GM21737 (cell line): ENCODE results near the gene CCDC149.

ENCODE experiments used
- ATAC-seq: cut with Tn5 transposase; IDR thresholded peaks from one replicate; pipeline ENCODE4 v1.9.1; 2021; ENCODE audit warnings: mild to moderate bottlenecking, moderate library complexity; ENCODE audit not compliant: unreplicated experiment

The CCDC149 gene

DNA sequence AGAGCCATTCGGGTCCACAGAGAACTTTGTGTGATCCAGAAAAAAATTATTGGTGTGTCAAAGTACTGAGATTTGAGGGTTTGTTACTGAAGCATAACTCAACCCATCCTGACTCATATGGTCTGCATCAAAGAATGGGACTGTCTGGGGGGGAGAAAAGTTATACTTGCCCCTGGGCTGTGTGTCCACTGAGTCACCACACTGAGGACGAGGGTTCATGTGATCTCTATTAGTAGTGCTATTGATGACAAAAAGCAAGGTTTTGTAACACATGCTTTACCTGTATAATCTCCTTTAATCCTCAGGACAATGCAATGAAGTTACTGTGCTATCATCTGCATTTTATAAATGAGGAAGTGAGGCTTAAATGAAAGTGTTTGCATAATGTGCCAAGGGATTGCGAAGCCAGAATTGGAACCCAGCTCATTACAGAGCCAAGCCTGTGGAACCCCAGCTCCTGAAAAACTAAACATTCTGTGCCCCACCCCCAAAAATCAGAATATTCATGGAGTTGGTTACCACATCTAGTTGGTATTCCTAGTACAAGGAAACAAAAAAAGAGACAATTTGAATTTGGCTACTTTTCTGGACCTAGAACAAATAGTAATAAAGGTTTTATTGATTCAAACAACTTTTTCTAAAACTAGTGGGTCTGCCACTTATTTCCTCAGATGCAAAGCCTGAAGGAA, 31.2 kb downstream of the CCDC149 start:
- ATAC-seq = no peak

DNA sequence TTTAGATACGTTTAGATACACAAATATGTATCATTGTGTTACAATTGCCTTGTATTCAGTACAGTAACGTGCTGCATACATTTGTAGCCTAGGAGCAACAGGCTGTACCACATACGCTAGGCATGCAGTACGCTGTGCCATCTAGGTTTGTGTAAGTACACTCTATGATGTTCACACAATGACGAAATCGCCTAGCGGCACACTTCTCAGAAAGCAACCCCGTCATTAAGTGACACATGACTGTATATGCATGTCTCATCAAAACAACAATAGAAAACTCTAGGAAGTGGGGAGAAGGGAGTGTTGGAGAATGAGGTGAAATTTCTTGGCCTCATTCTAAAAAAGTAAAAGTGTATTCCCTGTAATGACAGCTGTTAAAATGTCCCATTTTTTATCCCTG, 32.7 kb downstream of the CCDC149 start:
- no peak for ATAC-seq

DNA sequence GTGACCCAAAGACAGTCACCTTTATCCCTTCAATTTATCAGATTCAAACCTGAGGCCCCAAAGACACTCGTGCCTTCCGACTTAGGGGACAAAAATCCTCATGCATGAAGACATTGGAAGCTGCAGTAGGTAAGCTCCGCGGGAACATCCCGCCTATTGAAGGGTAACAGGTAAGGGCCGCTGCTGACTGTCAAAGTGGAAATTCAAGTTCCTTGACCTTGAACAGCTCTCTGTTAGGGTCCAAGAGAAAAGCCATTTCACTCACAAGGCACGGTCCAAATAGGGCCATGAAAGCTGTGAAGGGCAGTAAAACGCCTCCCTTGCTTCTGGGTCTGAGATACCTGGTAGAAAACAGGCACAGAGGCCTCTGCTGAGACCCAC, 34.2 kb downstream of the CCDC149 start:
- no peak for ATAC-seq

DNA sequence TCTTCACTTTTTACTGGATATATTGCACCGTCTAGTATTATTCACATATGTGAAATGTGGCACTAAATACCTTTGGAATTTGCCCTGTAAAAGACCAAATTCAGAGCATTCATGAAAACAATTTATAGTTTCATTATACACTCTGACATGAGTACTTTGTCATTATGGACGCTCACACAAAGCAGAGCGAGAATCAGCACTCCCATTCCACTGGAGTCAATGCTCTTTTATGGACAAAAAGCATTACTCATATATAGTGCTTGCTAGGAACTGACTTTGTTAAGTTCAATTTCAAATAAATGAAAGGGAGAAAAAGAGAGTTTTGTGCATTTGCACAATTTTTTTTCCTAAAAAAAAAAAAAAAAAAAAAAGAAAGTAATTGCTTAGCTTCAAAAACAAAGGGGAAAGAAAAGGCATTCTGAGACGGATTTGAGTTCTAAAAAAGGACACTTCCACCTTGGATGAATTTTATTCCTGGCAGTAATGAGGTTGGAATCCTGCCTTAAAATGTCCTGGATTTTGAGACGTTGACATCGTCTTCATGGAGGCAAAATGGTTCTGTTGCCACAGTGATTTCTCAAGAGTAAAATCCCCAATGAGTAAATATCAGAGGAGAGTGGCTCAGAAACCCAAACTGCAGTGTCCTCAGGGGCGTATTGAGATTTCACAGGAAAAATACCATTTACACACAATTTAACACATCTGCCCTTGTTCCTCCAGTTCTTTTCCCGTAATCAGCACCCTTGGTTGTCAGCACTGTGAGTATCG, 34.8 kb downstream of the CCDC149 start:
- no peak for ATAC-seq

DNA sequence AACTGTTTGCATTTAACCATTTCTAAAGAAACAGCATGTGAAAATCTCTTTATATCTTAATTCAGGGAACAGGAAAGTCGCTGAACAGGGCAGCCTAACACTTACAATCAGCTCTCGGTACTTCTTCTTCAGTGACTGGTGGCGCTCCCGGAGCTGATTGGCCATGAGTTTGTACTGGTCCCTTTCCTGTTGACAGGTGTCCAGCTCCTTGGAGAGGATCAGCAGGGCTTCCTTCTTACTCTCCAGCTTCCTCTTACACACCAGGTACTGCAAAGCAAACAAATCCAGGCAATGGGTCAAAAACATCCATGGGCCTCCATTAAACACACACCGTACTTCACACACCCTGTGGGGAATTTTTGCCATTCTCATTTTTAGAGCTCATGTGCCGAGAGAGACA, 36.4 kb downstream of the CCDC149 start:
- ATAC-seq = no peak

DNA sequence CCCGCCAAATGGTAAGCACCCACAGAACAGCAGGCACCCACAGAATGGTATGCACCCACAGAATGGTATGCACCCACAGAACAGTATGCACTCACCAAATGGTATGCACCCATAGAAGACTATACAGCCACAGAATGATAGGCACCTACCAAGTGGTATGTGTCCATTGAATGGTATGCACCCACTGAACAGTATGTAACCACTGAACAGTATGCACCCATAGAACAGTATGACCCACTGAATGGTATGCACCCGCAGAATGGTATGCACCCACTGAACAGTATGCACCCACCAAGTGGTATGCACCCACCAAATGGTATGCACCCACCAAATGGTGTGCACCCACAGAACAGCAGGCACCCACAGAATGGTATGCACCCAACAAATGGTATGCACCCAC, 40.1 kb downstream of the CCDC149 start:
- ATAC-seq = no peak

DNA sequence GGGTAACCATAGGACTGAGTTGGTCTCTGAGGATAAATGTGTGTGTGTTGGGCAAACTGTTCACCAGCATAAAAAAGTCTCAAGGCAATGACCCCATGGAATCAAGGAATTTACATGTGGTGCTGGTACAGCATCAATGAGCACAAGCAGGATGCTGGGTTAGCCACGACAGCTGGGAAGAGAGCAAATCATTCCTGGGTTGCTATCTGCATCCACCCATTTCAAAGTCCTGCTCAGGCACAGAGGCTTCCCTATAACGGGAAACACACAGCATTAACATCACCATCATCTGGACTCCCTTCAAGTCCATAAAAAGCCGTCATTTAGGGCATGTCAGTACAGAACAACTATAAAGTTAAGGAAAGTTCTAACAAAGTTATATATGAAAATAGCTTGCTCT, 41.6 kb downstream of the CCDC149 start:
- ATAC-seq = no peak

DNA sequence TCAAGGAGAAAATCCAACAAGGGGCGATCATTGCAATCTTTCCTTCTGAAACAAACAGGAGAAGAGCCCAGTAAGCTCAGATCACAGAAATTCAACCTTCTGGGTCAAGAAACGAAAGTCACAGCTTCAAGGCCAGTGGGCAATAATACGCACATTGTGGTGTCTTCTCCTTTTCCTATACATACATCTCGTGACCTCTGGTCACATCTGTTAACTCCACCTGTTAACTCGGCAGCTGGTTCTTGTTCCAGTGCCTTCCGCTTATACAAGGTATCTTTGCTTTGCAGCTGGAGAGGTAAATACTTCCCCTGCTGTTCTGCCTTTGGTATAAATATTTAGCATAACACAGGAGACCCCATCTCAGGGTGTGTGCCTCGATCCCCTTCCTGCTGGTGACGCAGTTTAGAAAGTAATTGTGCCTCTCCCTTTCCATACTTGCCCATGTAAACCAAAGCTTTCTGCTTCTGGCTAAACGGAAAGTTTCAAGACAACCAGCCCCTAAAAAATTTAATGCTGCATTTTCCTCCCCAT, 45.0 kb downstream of the CCDC149 start:
- no peak for ATAC-seq

DNA sequence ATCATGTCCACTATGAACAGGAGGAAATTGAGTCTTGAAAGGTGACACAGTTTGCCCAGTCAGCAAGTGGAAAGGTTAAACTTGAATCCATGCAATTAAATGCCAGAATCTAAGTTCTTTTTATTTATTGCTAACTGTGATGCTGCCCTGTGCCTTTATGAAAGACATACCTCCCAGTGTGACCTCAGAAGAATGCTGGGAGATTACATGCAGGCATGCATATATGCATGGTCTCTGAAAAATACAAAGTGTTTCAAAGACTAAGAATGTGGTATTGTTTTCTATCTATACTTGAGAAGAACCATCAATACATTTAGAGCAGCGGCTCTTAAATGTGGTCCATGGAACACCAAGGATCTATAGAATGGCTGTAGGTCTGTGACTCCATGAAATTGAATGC, 45.6 kb downstream of the CCDC149 start:
- ATAC-seq = no peak

DNA sequence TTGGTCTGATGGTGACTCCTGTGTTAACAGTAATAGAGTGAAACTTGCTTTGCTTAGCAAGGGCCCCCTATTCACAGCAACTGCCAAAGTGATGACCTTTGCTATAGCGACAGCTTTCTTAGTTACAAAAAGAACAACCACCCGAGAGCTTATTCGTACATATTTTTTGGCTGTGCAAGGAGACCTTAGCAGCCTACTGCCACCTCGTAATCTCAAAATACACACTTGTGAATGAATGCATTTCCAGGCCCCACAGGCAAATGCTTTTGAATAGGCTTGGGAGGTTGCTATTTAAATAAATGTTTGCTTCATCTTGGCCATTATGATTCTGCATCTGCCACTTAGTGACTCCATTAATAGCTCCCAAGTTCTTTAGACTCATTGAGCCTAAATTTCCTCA, 47.4 kb downstream of the CCDC149 start:
- no peak for ATAC-seq

DNA sequence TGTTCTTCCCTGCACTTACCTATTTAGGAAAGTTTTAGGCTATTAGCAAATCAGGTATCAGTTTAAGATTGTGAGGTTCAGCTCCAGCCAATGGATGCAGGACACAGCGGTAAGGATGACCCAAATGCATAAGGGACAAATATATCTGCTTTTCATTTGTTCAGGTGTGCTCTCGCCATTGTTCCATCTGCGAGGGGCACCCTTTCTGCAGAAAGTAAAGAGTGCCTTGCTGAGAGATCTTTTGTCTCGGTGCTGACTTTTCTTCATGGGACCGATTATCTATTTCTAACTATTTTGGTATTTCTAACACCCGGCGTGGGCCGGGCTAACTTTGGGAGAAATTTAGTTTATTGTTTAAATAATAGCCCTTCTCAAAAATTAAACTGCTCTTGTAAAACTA, 49.0 kb downstream of the CCDC149 start:
- ATAC-seq = no peak

DNA sequence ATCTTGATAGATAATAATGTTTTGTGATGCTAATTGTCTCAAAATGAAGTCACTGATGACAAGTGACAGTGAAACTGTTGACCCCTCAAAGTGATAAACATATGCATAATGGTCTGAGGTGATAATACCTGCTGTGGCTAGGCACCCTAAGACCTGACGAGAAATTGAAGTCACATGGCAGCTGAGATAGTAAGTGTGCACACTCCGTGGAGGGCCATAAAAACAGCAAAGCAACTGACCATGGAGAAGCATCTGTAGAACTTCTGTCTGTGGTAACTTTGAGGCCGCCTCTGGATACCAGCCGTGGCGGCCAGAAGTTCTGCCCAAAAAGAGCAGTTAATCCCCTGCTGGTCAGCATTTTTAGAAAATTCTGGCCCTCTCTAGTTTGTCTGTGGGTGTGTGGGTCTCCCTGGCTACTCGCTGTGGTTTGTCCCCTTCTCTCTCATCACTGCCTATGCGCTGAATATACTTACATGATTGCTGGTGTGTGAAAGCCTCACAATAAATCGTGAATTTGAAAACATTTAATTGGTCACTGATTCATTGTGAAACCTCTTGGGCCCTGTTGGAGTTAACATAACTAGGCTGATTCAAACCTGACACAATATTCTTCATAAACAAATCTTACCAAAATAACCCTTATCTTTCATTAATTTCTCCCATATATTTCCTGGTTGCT, 50.6 kb downstream of the CCDC149 start:
- no peak for ATAC-seq

DNA sequence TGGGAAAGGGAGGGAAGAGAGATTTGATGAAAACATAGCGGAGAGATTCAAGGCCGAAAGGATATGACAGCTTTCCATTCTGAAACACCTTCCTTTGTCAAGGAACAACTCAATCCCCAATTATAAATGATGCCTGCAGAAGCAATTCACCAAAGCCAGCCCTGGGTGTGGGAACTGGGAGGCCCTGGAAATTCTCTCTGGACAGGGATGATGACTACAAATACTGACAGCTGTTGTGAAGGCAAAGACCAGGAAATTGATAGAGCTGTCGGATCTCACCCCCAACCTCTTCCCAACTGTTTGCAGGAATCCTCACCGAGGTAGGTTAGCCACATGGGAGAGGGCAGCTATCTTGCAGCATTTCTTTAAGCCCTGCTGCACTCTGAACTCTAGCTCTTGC, 54.3 kb downstream of the CCDC149 start:
- no peak for ATAC-seq

DNA sequence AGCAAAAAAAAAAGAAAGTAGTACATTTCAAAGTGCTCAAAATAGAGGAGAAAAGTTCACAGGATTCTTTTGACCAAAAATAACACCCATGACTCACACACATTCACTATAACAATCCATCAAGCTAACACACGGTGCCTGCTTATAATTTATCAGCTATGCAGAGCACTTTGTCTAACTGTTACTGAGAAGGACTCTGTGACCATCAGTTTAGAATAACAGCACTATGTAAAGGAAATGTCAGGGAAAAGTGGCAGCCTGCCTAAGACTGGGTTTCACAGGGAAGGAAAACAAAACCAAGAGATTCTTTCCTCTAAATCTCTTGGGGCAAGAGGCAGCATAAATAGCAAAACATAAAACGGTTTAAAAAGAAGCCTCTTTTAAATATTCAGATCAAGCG, 54.8 kb downstream of the CCDC149 start:
- ATAC-seq = no peak

DNA sequence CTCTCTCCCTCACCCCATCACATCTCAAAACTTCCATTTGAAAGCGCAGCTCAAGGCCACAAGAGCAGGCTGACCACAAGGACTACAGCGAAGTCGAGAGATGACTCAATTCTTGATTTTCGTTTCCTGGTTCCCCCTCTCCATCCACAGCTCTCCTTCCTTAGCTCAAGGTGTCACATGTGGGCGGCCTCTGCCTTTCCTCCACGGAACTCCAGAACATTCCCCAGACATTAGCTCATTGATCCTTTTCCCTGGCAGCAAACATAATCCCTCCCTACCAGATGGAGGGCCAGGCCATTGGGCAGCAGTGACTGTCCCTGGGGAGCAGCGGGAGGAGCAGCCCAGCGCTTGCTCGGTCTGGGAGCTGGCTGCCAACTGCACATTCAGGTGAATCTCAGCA, 56.3 kb downstream of the CCDC149 start:
- peak; percentile 69 for ATAC-seq

DNA sequence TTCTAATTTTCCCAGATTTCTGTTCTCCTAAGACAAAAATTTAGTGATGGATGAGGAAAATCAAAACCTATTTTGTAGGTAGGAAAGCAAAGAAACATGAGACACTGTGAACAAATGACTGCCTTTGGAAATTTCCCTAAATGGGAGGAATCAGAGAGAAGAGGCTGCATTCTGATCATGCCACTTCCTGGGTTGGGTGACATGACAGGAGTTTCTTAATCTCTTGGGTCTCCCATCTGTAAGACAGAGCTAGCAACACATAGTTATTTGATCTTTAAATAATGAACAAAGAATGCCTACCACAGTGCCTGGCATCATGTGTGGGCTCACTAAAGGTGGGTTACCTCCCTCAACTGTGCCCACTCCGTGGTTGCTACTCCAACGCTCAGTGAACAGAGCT, 57.1 kb downstream of the CCDC149 start:
- no peak for ATAC-seq

DNA sequence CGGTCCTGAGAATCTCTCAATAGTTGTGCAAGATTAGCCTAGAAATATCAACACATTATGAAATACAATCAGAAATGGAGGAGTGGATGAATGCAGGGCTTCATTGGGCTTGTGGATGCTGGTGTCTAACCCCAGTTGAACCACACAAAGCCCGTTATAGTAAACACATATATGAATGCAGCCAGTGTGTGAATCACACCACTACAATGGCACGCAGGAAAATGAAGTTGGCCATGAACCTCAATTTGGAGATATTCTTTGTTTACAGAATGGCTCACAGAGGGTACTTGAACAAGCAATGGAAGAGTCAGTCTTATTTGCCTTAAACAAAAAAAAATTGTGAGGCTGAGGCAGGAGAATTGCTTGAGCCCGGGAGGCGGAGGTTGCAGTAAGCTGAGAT, 59.7 kb downstream of the CCDC149 start:
- no peak for ATAC-seq

DNA sequence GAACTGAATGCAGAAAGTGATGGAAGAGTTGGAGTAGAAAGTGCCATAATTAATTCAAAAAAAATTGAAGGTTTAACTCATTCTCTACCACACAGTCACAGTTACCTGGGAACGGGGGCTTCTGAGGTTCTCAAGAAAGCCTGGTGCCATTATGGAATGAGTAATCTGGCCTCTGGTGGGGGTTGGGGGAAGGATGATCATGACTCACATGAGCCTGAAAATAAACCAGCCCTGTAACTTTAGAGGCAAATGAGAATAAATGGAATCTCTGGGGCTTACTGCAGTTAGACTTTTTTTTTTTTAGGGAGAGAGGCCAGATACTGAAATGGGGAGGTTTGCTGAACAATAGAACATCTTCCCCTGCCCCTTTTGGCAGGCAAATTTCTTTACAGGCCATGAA, 62.2 kb downstream of the CCDC149 start:
- ATAC-seq = no peak

DNA sequence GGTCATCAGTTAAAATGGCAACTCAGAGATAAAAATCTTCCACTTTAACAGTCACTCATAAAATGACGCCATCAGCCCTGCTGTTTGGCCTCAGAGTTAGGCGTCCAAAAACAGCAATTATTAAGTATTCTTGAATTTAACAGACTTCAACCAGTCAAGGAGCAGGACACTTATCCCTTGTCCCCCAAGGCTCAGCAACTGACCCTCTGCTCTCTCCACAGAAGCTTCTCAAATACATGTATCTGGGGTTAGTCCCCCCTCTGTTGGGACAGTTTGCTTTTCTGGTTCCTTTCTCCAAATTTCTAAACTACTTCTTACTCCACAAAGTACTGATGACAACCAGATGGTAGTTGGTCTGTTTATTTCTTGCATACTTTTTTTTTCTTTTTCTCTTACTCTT, 63.1 kb downstream of the CCDC149 start:
- ATAC-seq = no peak

DNA sequence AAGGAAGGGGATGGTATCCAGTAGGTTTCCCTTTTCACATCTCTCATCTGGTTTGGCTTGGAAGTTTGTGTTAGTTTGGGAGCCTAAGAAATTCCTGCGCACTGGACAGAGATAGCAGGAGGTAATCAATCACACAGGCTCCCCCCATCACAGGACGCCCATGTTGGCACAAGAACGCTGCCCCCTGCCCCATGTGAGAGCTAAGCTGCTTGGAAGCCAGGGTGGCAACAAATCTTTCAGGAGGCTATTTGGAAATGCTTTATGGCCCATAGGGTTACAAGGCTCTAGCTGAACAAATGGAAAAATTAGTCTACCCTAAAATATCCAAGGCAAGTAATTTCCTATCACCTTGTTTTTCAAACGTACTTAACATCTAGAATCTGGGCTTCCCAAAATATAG, 63.5 kb downstream of the CCDC149 start:
- ATAC-seq = no peak

DNA sequence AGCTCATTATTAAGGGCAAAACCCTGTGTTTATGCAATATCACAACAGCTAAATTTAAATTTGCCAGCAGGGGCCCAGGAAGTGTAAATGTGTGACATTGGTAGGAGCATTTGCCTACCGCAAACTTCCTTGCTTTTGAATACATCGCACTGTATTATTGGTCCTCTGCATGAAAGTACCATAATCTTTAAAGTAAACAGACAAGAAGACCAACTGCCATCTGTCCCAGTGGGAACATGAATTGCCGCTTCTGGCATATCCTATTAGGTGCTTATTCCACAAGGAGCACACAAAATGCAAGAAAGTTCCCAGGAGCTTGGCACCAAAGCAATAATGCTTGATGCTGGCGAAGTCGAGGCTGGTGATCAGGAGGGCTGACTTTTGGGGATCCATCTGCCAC, 66.1 kb downstream of the CCDC149 start:
- no peak for ATAC-seq

DNA sequence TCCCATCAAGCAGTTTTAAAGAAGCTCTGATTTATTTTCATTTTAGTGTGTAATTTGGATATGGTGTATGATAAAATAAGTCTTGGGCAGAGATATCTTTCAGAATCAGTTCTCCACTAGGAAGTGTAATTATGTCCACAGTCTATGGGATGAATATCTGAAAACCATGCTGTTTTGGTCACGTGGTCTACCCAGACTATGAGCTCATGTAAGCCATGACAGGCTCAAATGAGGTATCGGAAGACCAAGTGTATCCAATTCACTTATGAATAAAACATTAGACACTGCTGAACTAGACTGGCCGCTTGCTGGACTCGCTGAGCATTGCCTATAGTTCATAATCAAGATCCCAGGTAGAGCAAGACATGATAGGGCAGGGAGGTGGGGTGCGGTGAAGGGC, 66.9 kb downstream of the CCDC149 start:
- ATAC-seq = no peak
